ENCODE measurements around the gene CACNG4.

CACNG4 gene

DNA sequence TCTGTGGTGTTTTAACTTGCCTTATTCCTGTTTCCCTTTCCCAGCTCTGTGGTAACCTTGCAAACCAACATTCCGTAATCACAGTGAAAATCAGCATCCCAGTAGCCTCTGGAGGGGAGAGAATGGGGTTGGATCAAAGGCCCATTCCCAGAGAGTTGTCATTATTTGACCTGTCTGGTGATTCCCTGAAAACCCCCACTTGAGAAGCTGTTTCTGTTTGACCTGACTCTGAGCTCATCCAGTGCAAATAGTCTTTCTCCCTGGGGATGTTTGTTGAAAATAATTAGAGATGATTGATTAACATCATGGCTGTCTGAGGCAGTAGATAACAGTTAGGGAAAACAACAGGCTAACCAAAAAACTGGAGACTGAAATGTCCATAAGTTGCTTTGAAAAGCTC is 82.9 kb downstream of the CACNG4 start:
- DNase-seq: no peak

- DNase-seq: no peak
These were observed 84.7 kb downstream of the CACNG4 start for GRCh38 chr17:67049025-67049739.

DNA sequence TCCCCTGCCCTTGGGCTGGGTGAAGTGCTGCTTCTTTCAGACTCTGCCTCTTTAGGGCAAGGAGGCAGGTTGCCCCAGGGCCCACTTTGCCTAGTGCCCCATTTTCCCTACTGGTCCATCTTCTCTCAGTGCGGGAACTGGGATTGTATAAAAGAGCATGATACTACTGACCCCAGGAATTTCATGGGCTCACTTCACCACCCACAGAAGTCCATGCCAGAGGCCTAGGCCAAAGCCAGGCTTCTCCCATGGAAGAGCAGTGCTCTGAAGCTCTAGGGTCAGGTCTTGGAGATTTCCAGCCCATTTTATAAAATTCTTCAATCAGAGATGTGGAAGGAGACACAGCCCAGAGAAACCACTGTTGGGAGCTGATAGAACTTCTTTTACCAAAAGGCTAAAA is 85.6 kb downstream of the CACNG4 start:
- no peak for DNase-seq

DNA sequence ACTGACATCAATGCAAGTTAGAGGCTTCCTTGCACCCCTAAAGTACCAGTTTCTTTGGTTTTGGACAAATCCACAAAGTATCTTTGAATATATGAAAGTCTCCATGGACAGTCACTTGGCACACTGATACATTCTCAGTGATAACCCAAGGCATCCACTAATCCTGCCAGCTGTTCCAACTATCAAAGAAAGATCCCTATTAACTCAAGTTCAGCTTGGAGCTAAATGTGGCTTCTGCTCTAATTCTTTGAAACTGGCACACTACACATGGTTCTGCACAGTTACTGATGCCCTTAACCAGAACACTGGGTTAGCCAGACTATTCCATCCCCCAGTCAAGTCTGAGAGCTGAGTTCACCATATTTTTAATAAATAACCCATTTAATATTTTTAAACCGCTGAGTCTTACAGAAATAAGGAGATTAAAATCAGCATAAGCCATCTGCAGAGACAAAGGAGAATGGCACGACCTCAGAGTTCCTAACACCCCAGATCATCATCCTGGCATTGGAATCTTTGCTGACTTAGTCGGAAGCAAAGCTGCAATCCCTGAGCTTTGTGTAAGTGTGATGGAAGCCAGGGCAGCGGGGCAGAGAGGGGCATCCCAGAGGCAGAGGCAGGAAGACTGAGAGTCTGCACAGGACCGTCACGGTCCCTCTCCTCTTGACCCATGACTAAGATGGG is 86.1 kb downstream of the CACNG4 start:
- peak in 1 of 2 experiments; percentile 44 for DNase-seq

- no peak for DNase-seq
These were observed 86.6 kb downstream of the CACNG4 start for GRCh38 chr17:67051155-67051538.

DNA sequence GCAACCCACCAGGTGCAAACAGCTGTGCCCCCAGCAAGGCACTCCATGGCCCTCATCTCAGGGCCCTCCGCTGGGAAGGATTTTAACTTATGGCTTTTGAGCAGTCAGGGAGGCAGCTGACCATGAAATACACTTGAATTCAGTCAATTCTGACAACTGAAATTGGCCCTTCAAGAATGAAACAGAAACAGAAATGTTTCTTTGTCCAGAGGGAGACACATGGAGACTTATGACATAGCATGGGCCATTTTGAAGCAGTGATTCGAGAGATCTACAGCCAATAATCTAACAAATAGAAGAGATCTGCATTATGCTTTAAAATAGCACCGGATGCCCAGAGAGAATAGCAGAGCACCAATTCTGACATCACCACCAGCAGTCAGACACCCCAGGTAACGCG is 87.3 kb downstream of the CACNG4 start:
- no peak for DNase-seq

DNA sequence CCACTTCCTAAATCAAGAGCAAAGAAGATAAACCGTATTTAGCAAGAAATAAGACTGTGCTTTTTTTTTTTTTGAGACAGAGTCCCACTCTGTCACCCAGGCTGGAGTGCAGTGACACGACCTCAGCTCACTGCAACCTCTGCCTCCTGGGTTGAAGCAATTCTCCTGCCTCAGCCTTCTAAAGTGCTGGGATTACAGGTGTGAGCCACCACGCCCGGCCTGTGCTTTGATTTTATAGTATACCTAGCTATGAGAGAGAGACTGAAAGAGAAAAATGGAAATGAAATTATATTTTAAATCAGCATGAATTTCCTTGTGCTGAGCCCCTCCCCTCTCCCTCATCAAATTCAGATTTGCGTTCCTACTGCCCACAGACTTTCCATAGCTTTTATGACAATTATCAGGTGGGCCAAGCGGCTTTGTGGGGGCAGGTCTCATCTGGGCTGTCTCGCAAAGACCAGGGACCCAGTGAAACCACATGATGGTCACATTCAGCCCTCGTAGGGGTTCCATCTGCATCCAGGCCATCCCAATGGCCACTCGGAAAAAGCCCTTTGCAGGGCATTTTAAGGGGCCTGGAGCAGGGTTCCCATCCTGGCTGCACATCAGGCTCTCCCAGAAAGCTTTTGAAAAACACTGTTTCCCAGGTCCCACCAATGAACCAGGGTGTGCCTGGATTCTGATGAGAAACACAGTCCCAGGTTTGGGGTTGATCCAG is 88.4 kb downstream of the CACNG4 start:
- no peak for DNase-seq

DNA sequence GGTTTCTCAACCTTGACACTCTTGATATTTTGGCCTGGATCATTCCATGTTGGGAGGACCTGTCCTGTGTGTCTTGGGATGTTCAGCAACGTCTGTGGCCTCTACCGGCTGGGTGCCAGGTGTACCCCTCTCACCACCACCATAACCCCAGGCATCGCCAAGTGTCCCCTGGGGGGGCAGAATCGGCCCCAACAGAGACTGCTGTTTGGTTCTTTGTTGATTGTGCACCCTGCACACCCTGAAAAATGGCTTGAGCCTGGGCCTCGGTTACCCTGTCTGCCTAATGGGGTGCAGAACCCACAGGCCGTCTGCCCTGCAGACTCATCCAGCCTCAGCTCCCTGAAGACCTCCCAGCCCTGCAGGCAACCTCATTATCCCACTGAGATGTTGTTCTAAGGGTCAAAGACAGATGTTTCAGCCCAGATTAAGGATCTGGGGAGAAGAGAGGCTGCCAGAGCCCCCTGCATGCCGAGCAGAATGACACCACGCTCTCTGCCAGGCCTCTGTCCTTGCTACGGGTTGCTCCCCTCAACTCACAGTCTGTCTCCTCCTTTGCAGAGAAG is 89.0 kb downstream of the CACNG4 start:
- DNase-seq: peak in 1 of 2 experiments; percentile 20

GRCh38 chr17:67054011-67054591 is 89.6 kb downstream of the CACNG4 start:
- no peak for DNase-seq

- no peak for DNase-seq
These were observed 90.1 kb downstream of the CACNG4 start for GRCh38 chr17:67054608-67055007.

GRCh38 chr17:67055041-67055443 is 90.5 kb downstream of the CACNG4 start:
- no peak for DNase-seq

- DNase-seq: no peak
These were observed 91.6 kb downstream of the CACNG4 start for GRCh38 chr17:67055811-67056745.

DNA sequence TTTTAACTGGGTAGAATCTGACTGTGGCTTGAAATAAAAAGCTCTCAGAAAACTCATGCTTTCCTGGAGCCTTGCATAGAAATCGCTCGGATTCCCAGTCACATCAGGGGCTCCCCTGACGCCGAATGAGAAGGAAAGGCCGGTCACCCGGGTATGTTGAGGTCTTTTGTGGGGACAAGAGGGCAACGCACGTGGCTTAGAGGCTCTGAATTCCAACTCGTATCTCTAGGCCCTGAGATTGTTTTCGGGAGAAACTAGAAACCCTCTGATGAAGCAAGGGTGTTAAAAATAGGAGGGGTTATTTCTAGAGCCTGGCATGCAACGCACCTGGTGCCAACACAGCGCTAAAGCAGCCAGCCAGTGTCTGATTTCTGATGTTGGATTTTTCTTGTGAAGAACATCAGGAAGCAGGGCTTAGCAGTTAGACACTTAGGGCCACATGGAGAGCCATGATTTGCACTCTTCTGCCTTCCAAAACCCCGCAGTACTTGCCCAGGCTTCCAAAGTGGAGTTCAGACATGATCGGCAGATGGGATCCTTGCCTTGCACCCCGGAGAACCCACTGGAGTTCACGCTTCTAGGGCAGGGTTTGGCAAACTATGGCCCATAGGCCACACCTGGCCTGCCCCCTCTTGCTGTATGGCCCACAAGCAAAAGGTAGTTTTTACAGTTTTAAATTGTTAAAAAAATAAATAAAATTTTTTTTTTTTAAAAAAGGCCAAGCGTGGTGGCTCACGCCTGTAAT is 92.4 kb downstream of the CACNG4 start:
- DNase-seq: no peak

- DNase-seq: no peak
These were observed 93.5 kb downstream of the CACNG4 start for GRCh38 chr17:67058036-67058435.

- no peak for DNase-seq
These were observed 94.9 kb downstream of the CACNG4 start for GRCh38 chr17:67059372-67059771.

- DNase-seq: no peak
These were observed 98.6 kb downstream of the CACNG4 start for GRCh38 chr17:67063141-67063540.

DNA sequence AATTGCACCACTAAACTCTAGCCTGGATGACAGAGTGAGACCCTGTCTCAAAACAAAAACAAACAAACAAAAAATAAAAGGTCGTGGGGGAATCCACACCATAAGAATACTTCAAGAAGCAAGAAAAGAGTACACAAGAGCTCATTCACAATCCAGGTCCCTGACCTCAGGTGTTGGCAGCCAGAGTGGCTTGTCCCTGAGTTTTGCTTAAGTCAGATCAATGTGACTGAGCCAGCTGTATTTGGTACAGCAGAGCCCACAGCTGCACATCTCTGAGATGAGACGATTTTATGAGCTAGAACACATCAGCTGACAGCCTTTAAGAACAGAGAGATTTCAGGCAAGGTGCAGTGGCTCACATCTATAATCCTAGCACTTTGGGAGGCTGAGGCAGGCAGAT is 102.2 kb downstream of the CACNG4 start:
- no peak for DNase-seq

GRCh38 chr17:67067571-67068482 is 103.3 kb downstream of the CACNG4 start:
- DNase-seq: no peak

GRCh38 chr17:67068999-67069398 is 104.5 kb downstream of the CACNG4 start:
- DNase-seq: peak; percentile 17 to 76

GRCh38 chr17:67069603-67070136 is 105.2 kb downstream of the CACNG4 start:
- DNase-seq: no peak

Measured in NCI-H524 (cell line).